22Rv1 (cell line): ENCODE data around the gene ADGRG2.

ENCODE experiments used
- H3K27ac ChIP-seq: fragments of 450-650 bp; 2 replicates; pipeline ENCODE4 v1.5.1; 2017
- CTCF ChIP-seq: fragments of 450-650 bp; IDR thresholded peaks from 2 replicates; pipeline ENCODE4 v1.5.1; 2017; ENCODE audit warnings: mild to moderate bottlenecking
- ZFX ChIP-seq: fragments of 450-650 bp; IDR thresholded peaks from 2 replicates; pipeline ENCODE4 v1.6.1; 2017; ENCODE audit warnings: antibody characterized with exemption, borderline replicate concordance

ADGRG2 gene

GRCh38 chrX:18961686-18962085, 160.6 kb downstream of the ADGRG2 start:
- no peak overlapping the region for H3K27ac ChIP-seq
- TF ChIP-seq ZFX (no peak), CTCF (no peak)

- no peak overlapping the region for H3K27ac ChIP-seq
- TF ChIP-seq ZFX (no peak), CTCF (no peak)
These were observed 165.8 kb downstream of the ADGRG2 start for GRCh38 chrX:18956303-18957032.

- no peak overlapping the region for H3K27ac ChIP-seq
These were observed 166.6 kb downstream of the ADGRG2 start for GRCh38 chrX:18955676-18956075.

GRCh38 chrX:18951032-18951431, 171.2 kb downstream of the ADGRG2 start:
- TF ChIP-seq CTCF (no peak), ZFX (no peak)
- H3K27ac ChIP-seq = no peak overlapping the region

More at GRCh38 chrX:18955676-18956075, 166.6 kb downstream of the ADGRG2 start:
- TF ChIP-seq ZFX (no peak), CTCF (no peak)

- TF ChIP-seq ZFX = no peak
- TF ChIP-seq CTCF = no peak
- no peak overlapping the region for H3K27ac ChIP-seq
These were observed 172.3 kb downstream of the ADGRG2 start for GRCh38 chrX:18949944-18950301.

- TF ChIP-seq CTCF = no peak
- no peak for TF ChIP-seq ZFX
These were observed 172.9 kb downstream of the ADGRG2 start for GRCh38 chrX:18949291-18949943.

GRCh38 chrX:18946611-18947010, 175.7 kb downstream of the ADGRG2 start:
- TF ChIP-seq ZFX (no peak), CTCF (no peak)
- no peak overlapping the region for H3K27ac ChIP-seq

More at GRCh38 chrX:18949291-18949943, 172.9 kb downstream of the ADGRG2 start:
- no peak overlapping the region for H3K27ac ChIP-seq
